Fibroblast of skin of back (primary cell): ENCODE measurements around the gene SYK. TPM values are rescaled to one million over a fixed set of nuclear protein-coding genes. Genes with fewer than 3 reads are reported as not detected.
"Not testable (repeated sequence)": the region's sequence is repeated elsewhere in the genome, so short reads cannot be mapped to it uniquely, and the experiment has no call there.

Source experiments
- DNase-seq: peaks from one replicate; pipeline ENCODE4 v3.0.0-alpha.2; 2013
- polyA plus RNA-seq, 2 experiments: library from polyadenylated mRNA; unstranded; fragments of 120-200 nt; gene quantifications; one replicate each; pipeline ENCODE4 v1.2.1, GENCODE V29; 2013; ENCODE audit not compliant: insufficient read length in 2 of 2

Gene SYK
- polyA plus RNA-seq (2013, experiment 1 of 2; ENCODE audit: insufficient read length): not detected
- 0.04 TPM for polyA plus RNA-seq (2013, experiment 2 of 2; ENCODE audit: insufficient read length)

- no peak for DNase-seq
Observed at GRCh38 chr9:90801241-90801972, at the start of gene SYK. Gene SYK (plus strand): TSS chr9:90801819. CDS start chr9:90843899, 42,080 bp downstream.

- DNase-seq: peak; percentile 29
Observed at GRCh38 chr9:90755514-90756371, 45.9 kb upstream of the SYK start.

GRCh38 chr9:90760577-90760976, 41.0 kb upstream of the SYK start:
- DNase-seq: not testable (repeated sequence)

GRCh38 chr9:90766731-90767130, 34.9 kb upstream of the SYK start:
- DNase-seq: no peak

- DNase-seq: no peak
Observed at GRCh38 chr9:90767523-90768100, 34.0 kb upstream of the SYK start.

- no peak for DNase-seq
Observed at GRCh38 chr9:90770182-90770738, 31.4 kb upstream of the SYK start.

GRCh38 chr9:90770927-90771326, 30.7 kb upstream of the SYK start:
- no peak for DNase-seq

GRCh38 chr9:90772386-90772785, 29.2 kb upstream of the SYK start:
- DNase-seq: no peak

- no peak for DNase-seq
Observed at GRCh38 chr9:90773617-90774016, 28.0 kb upstream of the SYK start.

- DNase-seq: no peak
Observed at GRCh38 chr9:90774071-90774470, 27.5 kb upstream of the SYK start.

- no peak for DNase-seq
Observed at GRCh38 chr9:90774682-90775081, 26.9 kb upstream of the SYK start.

GRCh38 chr9:90775657-90776056, 26.0 kb upstream of the SYK start:
- DNase-seq: no peak

GRCh38 chr9:90778746-90779145, 22.9 kb upstream of the SYK start:
- no peak for DNase-seq

- no peak for DNase-seq
Observed at GRCh38 chr9:90783552-90783951, 18.1 kb upstream of the SYK start.

GRCh38 chr9:90783964-90784363, 17.7 kb upstream of the SYK start:
- DNase-seq: no peak

GRCh38 chr9:90787771-90788460, 13.7 kb upstream of the SYK start:
- DNase-seq: no peak

- not testable (repeated sequence) for DNase-seq
Observed at GRCh38 chr9:90788527-90788926, 13.1 kb upstream of the SYK start.

- DNase-seq: no peak
Observed at GRCh38 chr9:90789408-90789807, 12.2 kb upstream of the SYK start.

GRCh38 chr9:90789862-90790261, 11.8 kb upstream of the SYK start:
- no peak for DNase-seq

- not testable (repeated sequence) for DNase-seq
Observed at GRCh38 chr9:90793024-90793423, 8.6 kb upstream of the SYK start.

GRCh38 chr9:90793729-90794128, 7.9 kb upstream of the SYK start:
- no peak for DNase-seq

- no peak for DNase-seq
Observed at GRCh38 chr9:90795084-90795483, 6.5 kb upstream of the SYK start.
